HG02571 (cell line): ENCODE results near the gene GARNL3.

Experiments used
- ATAC-seq: cut with Tn5 transposase; IDR thresholded peaks from one replicate; pipeline ENCODE4 v1.9.1; 2021; ENCODE audit warnings: mild to moderate bottlenecking, moderate library complexity; ENCODE audit not compliant: unreplicated experiment

GARNL3 gene

GRCh38 chr9:127305838-127306226 is 41.3 kb downstream of the GARNL3 start:
- no peak for ATAC-seq

- no peak for ATAC-seq
Observed at GRCh38 chr9:127307802-127308201, 43.2 kb downstream of the GARNL3 start.

- ATAC-seq: no peak
Observed at GRCh38 chr9:127308652-127309434, 44.3 kb downstream of the GARNL3 start.

- no peak for ATAC-seq
Observed at GRCh38 chr9:127309715-127310114, 45.1 kb downstream of the GARNL3 start.

GRCh38 chr9:127311239-127311741 is 46.7 kb downstream of the GARNL3 start:
- no peak for ATAC-seq

- no peak for ATAC-seq
Observed at GRCh38 chr9:127313042-127313560, 48.5 kb downstream of the GARNL3 start.

GRCh38 chr9:127314911-127315310 is 50.3 kb downstream of the GARNL3 start:
- no peak for ATAC-seq

- no peak for ATAC-seq
Observed at GRCh38 chr9:127316586-127317323, 52.2 kb downstream of the GARNL3 start.

- ATAC-seq: no peak
Observed at GRCh38 chr9:127318651-127319167, 54.1 kb downstream of the GARNL3 start.

GRCh38 chr9:127319366-127320114 is 55.0 kb downstream of the GARNL3 start:
- ATAC-seq: no peak

- no peak for ATAC-seq
Observed at GRCh38 chr9:127320115-127320378, 55.5 kb downstream of the GARNL3 start.

GRCh38 chr9:127323393-127323792 is 58.8 kb downstream of the GARNL3 start:
- ATAC-seq: no peak

- no peak for ATAC-seq
Observed at GRCh38 chr9:127330501-127330900, 65.9 kb downstream of the GARNL3 start.

- ATAC-seq: no peak
Observed at GRCh38 chr9:127333221-127334064, 68.9 kb downstream of the GARNL3 start.

GRCh38 chr9:127334725-127335124 is 70.2 kb downstream of the GARNL3 start:
- ATAC-seq: no peak

GRCh38 chr9:127336086-127336485 is 71.5 kb downstream of the GARNL3 start:
- no peak for ATAC-seq

- no peak for ATAC-seq
Observed at GRCh38 chr9:127336506-127337352, 72.2 kb downstream of the GARNL3 start.

- ATAC-seq: no peak
Observed at GRCh38 chr9:127340721-127341120, 76.1 kb downstream of the GARNL3 start.

- ATAC-seq: no peak
Observed at GRCh38 chr9:127341152-127341551, 76.6 kb downstream of the GARNL3 start.
